ENCODE results near the gene NKD1.

The NKD1 gene

GRCh38 chr16:50611332-50611934, 63.2 kb downstream of the NKD1 start:
- ChIA-PET CTCF (interaction anchor here (0.8 kb wide), 1 partner anchor 46 kb away, joined by 3 read pairs; no protein-coding TSS in a partner anchor), POLR2A (no interaction called here)
- TF ChIP-seq ELF4 (IDR thresholded peaks at IDR 0.05) (no peak), FOXK2 (IDR thresholded peaks at IDR 0.05) (no peak), SUZ12 (IDR thresholded peaks at IDR 0.05) (no peak), FOXM1 (IDR thresholded peaks at IDR 0.05; ENCODE audit: borderline replicate concordance) (no peak), ARNT (IDR thresholded peaks at IDR 0.05) (no peak), SP1 (IDR thresholded peaks at IDR 0.05) (no peak), FOXA1 (IDR thresholded peaks at IDR 0.05) (no peak), ZNF384 (IDR thresholded peaks at IDR 0.05) (no peak), LEF1 (IDR thresholded peaks at IDR 0.05; ENCODE audit: borderline replicate concordance) (no peak), TARDBP (IDR thresholded peaks at IDR 0.05) (no peak), NFRKB (IDR thresholded peaks at IDR 0.05) (no peak), HDGF (IDR thresholded peaks at IDR 0.05; ENCODE audit: borderline replicate concordance) (no peak), BHLHE40 (IDR thresholded peaks at IDR 0.05; ENCODE audit: borderline replicate concordance) (no peak), L3MBTL2 (conservative IDR thresholded peaks at IDR 0.05) (no peak), CTBP1 (IDR thresholded peaks at IDR 0.05; ENCODE audit: borderline replicate concordance) (no peak)
- TF ChIP-seq, protein P1, sequence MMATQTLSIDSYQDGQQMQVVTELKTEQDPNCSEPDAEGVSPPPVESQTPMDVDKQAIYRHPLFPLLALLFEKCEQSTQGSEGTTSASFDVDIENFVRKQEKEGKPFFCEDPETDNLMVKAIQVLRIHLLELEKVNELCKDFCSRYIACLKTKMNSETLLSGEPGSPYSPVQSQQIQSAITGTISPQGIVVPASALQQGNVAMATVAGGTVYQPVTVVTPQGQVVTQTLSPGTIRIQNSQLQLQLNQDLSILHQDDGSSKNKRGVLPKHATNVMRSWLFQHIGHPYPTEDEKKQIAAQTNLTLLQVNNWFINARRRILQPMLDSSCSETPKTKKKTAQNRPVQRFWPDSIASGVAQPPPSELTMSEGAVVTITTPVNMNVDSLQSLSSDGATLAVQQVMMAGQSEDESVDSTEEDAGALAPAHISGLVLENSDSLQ (IDR thresholded peaks at IDR 0.05) = no peak
- DNase-seq (ENCODE audit: extremely low spot score) = no peak

DNA sequence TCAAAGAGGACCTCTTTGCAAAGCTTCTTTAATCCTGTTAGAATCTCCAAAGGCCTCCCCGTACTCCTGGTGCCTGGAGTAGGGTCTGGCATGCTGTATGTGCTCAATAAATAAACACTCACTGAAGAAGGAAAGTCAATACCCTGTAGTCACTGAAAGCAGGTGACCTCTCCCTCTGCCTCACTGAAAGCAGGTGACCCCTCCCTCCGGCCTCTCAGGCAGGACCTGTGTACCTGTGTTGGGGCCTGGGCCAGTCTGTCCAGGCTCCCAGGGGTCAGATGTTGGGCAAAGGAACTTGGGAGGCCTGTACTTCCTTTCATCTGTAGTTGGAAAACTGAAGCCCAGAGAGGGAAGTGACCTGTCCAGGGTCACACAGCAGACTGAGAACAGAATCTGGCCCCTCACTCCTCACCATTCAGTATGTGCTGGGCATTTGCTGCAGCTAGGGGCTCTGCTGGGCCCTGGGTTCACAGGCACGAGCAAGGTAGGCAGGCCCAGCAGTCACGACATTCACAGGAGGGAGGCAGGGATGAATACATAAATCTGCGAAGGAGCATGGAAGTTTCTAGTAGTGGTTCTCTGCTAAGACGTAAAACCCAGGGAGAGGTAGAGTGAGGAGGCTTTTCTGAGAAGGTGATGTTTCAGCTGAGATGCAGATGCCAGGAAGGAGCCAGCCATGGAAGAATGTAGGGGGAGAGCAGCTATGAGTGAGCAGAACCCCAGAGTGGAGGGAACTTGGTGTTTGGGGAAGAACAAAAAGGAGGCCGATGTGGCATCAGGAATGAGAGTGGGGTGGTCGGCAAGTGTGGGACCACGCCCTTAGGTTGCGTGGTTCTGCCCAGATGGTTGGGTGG, 64.0 kb downstream of the NKD1 start:
- ChIA-PET CTCF (interaction anchor here (0.8 kb wide), 1 partner anchor 45 kb away, joined by 3 read pairs; no protein-coding TSS in a partner anchor), POLR2A (no interaction called here)
- no peak for TF ChIP-seq ELF4 (IDR thresholded peaks at IDR 0.05)
- TF ChIP-seq FOXM1 (IDR thresholded peaks at IDR 0.05; ENCODE audit: borderline replicate concordance) = no peak
- TF ChIP-seq TARDBP (IDR thresholded peaks at IDR 0.05) = no peak
- no peak for TF ChIP-seq FOXK2 (IDR thresholded peaks at IDR 0.05)
- no peak for TF ChIP-seq FOXA1 (IDR thresholded peaks at IDR 0.05)
- TF ChIP-seq BHLHE40 (IDR thresholded peaks at IDR 0.05; ENCODE audit: borderline replicate concordance) = no peak
- TF ChIP-seq LEF1 (IDR thresholded peaks at IDR 0.05; ENCODE audit: borderline replicate concordance) = no peak
- TF ChIP-seq SUZ12 (IDR thresholded peaks at IDR 0.05) = no peak
- no peak for TF ChIP-seq ARNT (IDR thresholded peaks at IDR 0.05)
- TF ChIP-seq CTBP1 (IDR thresholded peaks at IDR 0.05; ENCODE audit: borderline replicate concordance) = no peak
- no peak for TF ChIP-seq NFRKB (IDR thresholded peaks at IDR 0.05)
- no peak for TF ChIP-seq L3MBTL2 (conservative IDR thresholded peaks at IDR 0.05)
- TF ChIP-seq, protein P1 (IDR thresholded peaks at IDR 0.05) = no peak
- TF ChIP-seq HDGF (IDR thresholded peaks at IDR 0.05; ENCODE audit: borderline replicate concordance) = no peak
- TF ChIP-seq SP1 (IDR thresholded peaks at IDR 0.05) = no peak
- TF ChIP-seq ZNF384 (IDR thresholded peaks at IDR 0.05) = no peak
- no peak for DNase-seq (ENCODE audit: extremely low spot score)

- ChIA-PET CTCF (no interaction called here), POLR2A (no interaction called here)
- TF ChIP-seq CTBP1 (IDR thresholded peaks at IDR 0.05; ENCODE audit: borderline replicate concordance) (no peak), SP1 (IDR thresholded peaks at IDR 0.05) (no peak), HDGF (IDR thresholded peaks at IDR 0.05; ENCODE audit: borderline replicate concordance) (no peak), FOXK2 (IDR thresholded peaks at IDR 0.05) (no peak), NFRKB (IDR thresholded peaks at IDR 0.05) (no peak), SUZ12 (IDR thresholded peaks at IDR 0.05) (no peak), FOXM1 (IDR thresholded peaks at IDR 0.05; ENCODE audit: borderline replicate concordance) (no peak), LEF1 (IDR thresholded peaks at IDR 0.05; ENCODE audit: borderline replicate concordance) (no peak), L3MBTL2 (conservative IDR thresholded peaks at IDR 0.05) (no peak), BHLHE40 (IDR thresholded peaks at IDR 0.05; ENCODE audit: borderline replicate concordance) (no peak), ARNT (IDR thresholded peaks at IDR 0.05) (no peak), ZNF384 (IDR thresholded peaks at IDR 0.05) (no peak), ELF4 (IDR thresholded peaks at IDR 0.05) (no peak), FOXA1 (IDR thresholded peaks at IDR 0.05) (no peak)
- TF ChIP-seq, protein P1 (IDR thresholded peaks at IDR 0.05) = no peak
- DNase-seq (ENCODE audit: extremely low spot score) = no peak
Observed at GRCh38 chr16:50612849-50613198, 64.6 kb downstream of the NKD1 start.

DNA sequence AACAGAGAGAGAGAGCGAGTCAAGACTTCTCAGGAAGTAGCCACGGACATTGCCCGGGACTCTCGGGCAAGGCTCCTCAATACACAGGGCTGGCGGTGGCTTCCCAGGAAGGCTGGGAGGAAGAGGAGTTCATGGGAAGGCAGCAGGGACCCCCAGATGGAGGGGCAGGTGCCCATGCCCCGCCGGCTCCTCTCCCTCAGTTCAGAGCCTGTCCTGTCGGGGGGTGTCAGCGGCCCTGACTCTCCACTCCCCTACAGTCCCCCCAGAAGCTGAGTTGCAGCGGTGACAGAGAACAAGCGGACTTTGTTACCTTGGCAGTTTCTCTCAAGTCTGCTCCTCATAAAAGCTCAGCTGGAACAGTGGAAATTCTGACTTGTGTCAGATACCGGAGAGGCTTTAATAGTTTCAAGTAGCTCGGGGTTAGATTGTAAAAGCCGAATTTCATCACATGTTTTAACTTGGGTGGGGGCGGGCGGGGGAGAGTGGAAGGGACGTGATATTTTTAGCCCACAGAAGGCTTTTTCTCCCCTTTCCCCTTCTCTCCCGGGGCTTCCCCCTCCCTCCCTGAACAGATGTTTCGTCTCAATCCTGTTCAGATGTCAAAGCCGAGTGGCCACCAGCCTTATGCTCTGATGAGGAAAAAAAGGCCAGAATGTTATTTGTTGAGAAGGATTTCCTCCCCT, 65.2 kb downstream of the NKD1 start:
- ChIA-PET POLR2A (no interaction called here), CTCF (interaction anchor here (1.1 kb wide), 1 partner anchor 193 kb away, joined by 4 read pairs; no protein-coding TSS in a partner anchor)
- DNase-seq (ENCODE audit: extremely low spot score) = no peak
- no peak for TF ChIP-seq FOXA1 (IDR thresholded peaks at IDR 0.05)

DNA sequence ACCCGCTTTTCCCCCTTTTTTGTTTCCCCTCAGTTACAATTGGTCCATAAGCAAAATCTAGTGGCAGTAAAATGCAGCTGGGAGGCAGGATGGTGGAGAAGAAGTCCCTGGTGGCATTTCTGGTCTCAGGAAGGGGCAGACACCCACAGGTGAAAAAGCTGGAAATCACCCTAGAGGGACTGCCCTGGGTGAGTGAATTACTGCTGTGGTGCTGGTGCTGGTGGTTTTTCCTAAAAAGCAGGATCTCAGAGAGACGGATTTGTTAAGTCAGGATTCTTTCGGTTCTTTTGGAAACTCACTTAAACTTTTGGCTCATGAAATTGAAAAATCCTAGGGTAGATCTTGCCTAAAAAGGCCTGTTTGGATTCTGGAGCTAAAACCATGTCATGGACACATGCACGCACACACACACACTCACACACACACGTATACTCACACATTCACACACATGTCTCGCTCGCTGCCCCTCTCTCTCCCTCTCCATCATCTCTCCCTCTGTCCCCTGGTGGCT, 65.8 kb downstream of the NKD1 start:
- no peak for TF ChIP-seq ZNF384 (IDR thresholded peaks at IDR 0.05)
- TF ChIP-seq FOXM1 (IDR thresholded peaks at IDR 0.05; ENCODE audit: borderline replicate concordance) = no peak
- no peak for DNase-seq (ENCODE audit: extremely low spot score)
- CTCF ChIA-PET = interaction anchor here (1.1 kb wide), 1 partner anchor 192 kb away, joined by 4 read pairs; no protein-coding TSS in a partner anchor
- POLR2A ChIA-PET = no interaction called here
